22Rv1 (cell line): ENCODE results near the gene DNASE2.

Experiments used
- H3K27ac ChIP-seq: fragments of 450-650 bp; 2 replicates; pipeline ENCODE4 v1.5.1; 2017
- ZFX ChIP-seq: fragments of 450-650 bp; IDR thresholded peaks from 2 replicates; pipeline ENCODE4 v1.6.1; 2017; ENCODE audit warnings: antibody characterized with exemption, borderline replicate concordance
- TF ChIP-seq, protein P1 (sequence below): fragments of 450-650 bp; IDR thresholded peaks from 2 replicates; pipeline ENCODE4 v1.5.1; 2017; ENCODE audit warnings: mild to moderate bottlenecking

DNASE2 gene

DNA sequence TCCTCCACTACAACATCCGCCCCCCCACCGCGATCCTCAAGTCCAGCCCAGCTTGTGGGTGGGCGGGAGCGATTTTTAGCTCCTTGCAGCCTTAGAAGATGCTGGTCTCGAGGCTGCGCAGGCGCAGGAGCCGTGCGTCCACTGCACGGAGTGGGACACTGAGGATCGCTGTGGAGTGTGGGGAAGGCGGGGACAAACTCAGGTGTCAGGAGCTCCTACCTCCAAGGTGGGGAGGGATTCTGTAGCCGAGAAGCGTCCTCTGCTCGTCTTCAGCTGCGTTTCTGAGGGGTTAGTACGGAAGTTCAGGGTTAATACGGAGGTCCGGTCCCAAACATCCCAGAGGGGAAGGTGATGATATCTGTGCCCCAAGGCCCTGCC is 46.7 kb downstream of the DNASE2 start, which contains the start of gene RTBDN:
Gene RTBDN (minus strand): TSS at position 14 of the 378 bp plus-strand sequence. CDS start 4,600 bp downstream, outside the sequence.
- H3K27ac ChIP-seq: peak within 1 kb of the TSS; percentile 69
- TF ChIP-seq ZFX: no peak
- TF ChIP-seq, protein P1, sequence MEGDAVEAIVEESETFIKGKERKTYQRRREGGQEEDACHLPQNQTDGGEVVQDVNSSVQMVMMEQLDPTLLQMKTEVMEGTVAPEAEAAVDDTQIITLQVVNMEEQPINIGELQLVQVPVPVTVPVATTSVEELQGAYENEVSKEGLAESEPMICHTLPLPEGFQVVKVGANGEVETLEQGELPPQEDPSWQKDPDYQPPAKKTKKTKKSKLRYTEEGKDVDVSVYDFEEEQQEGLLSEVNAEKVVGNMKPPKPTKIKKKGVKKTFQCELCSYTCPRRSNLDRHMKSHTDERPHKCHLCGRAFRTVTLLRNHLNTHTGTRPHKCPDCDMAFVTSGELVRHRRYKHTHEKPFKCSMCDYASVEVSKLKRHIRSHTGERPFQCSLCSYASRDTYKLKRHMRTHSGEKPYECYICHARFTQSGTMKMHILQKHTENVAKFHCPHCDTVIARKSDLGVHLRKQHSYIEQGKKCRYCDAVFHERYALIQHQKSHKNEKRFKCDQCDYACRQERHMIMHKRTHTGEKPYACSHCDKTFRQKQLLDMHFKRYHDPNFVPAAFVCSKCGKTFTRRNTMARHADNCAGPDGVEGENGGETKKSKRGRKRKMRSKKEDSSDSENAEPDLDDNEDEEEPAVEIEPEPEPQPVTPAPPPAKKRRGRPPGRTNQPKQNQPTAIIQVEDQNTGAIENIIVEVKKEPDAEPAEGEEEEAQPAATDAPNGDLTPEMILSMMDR: no peak

DNA sequence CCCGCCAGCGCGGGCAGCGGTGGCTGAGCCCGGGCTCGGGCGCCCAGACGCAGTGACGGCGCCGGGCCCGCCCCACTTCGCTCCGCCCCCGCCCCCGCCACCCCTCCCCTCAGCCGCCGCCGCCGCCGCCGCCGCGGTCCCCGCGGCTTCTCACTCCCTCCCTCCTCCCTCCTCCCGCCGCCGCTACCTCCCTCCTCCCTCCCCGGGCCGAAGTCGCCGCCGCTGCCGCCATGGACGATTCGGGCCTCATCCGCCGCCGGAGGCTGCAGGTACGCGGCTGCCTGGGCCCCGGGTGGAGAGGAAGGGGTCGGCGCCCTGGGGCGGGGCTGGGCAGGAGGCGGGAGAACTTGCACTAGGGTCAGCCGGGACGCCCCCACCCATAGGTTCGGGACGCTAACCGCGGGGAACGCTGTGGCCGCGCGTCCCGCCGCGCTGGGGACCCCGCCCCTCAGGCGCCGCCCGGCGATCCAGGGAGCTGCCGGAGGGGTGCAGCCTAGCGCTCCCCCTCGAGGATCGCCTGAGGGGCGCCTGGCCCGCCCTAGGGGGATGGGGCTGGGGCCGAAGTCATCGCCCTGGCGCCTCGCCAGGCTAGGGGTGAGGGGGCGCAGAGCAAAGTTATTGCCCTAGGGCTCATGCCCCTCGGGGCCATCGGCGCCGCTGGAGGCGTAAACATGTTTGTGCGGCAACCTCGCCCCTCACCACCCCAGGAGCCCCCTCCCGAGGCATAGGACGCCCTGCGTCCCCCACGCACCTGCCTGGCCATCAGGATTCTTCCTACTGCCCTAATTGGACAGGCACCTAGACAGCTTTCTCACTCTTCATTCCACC is 47.3 kb downstream of the DNASE2 start:
- no peak for TF ChIP-seq ZFX
- TF ChIP-seq, protein P1: no peak
- H3K27ac ChIP-seq: peak overlapping the region; percentile 69

DNA sequence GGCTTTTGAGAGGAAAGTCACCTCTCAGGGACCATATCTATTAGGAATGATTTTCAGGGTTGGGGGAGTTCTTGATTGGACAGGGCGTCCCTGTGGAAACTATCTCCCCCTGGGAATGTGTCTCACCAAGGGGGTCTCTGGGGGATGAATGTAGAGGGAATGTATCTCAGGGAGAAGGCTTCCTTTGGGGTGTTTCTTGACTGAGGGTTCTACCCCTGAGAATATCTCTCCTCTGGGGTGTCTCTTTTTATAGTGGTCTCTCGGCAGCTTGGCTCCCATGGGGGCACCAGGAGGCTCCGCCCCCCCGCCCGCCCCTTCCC is 47.9 kb downstream of the DNASE2 start:
- H3K27ac ChIP-seq: peak overlapping the region; percentile 69
- TF ChIP-seq, protein P1: no peak
- no peak for TF ChIP-seq ZFX

DNA sequence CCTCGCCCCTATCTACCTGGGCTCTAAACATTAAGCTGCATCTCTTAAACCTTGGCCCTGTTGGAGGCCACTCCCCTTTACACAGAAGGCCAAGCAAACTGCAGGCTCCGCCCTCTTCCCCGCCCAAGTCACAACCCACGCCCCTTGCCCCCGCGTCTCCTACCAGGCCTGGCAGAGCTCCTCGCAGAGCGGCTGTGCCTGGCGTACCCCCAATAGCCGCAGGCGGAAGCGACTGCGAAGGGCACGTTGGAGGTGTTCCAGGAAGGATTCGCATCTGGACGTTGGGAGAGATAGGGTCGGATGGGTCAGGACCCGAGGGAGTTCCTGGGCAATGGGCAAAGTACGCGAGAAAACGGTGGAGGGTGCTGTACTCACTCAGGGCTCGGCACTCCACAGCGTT is 52.8 kb downstream of the DNASE2 start:
- TF ChIP-seq, protein P1: no peak; the same call in 1 of the 2 replicates
- no peak for TF ChIP-seq ZFX
- peak overlapping the region; percentile 51 for H3K27ac ChIP-seq

DNA sequence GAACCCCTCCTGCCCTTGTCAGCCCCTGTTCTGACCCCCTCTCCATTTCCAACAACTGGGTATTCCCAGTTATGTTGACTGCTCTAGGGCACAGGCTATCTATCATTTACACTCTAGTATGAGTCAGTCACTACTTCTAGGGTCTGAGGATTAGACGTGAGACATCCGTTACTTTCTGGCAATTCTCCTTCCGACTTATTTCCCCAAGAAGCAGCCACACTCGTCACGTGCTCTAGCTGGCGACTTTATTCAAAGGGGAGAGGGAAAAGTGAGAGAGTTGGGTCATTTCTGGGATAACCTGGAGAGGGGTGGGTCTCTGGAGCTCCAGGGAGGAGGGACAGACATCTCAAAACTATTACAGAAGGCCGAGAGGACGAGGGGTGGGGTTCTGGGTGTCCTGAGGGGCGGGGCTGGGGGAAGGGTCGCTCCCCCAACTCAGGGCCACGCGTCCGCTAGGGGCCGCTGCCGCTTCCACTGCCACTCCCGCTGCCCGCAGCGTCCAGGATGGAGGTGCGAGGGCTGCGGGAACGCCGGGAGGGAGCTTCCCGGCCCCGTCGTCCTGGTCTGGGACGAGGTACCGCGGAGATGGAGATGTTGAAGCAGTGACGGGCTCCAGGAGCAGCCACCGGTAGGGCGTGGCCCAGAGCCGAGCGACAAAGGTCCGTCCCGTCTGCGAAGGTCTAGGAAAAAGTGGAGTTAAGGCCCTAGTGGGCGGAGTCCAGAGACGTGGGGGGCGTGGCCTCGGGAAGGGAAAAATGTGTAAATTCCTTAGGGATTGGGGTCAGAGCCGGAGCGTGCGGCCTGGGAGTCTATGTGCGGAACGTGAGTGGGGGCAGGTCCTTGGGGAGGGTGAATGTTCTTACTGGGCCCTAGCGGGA is 55.8 kb downstream of the DNASE2 start:
- H3K27ac ChIP-seq: no peak overlapping the region
- no peak for TF ChIP-seq ZFX
- TF ChIP-seq, protein P1: peak; percentile 86
